GM10266 (cell line): Measurements from ENCODE around the gene CHST9.
"Not testable (repeated sequence)": the region's sequence is repeated elsewhere in the genome, so short reads cannot be mapped to it uniquely, and the experiment has no call there.

Experiments used
- DNase-seq: peaks from one replicate; pipeline ENCODE4 v3.0.0; 2012; ENCODE audit errors: extremely low spot score
- CTCF ChIP-seq: IDR thresholded peaks from 2 replicates; pipeline ENCODE4 v1.5.1; 2012; ENCODE audit warnings: mild to moderate bottlenecking, low read depth; ENCODE audit not compliant: control insufficient read depth, insufficient read depth; ENCODE audit errors: missing control alignments

The CHST9 gene

GRCh38 chr18:27094621-27095020 lies 90.5 kb downstream of the CHST9 start:
- DNase-seq, result no peak
- no peak for TF ChIP-seq CTCF

- not testable (repeated sequence) for DNase-seq
Observed at GRCh38 chr18:27093290-27093689, 91.8 kb downstream of the CHST9 start.

GRCh38 chr18:27081701-27082100 lies 103.4 kb downstream of the CHST9 start:
- TF ChIP-seq CTCF, result no peak
- no peak for DNase-seq

- no peak for TF ChIP-seq CTCF
- no peak for DNase-seq
Observed at GRCh38 chr18:27075828-27076227, 109.3 kb downstream of the CHST9 start.

GRCh38 chr18:27073404-27073830 lies 111.7 kb downstream of the CHST9 start:
- DNase-seq, result peak; percentile 9
- TF ChIP-seq CTCF, result no peak

GRCh38 chr18:27064673-27065072 lies 120.4 kb downstream of the CHST9 start:
- TF ChIP-seq CTCF, result no peak
- DNase-seq, result no peak

GRCh38 chr18:27062802-27063201 lies 122.3 kb downstream of the CHST9 start:
- TF ChIP-seq CTCF, result no peak
- DNase-seq, result no peak

- DNase-seq, result no peak
- TF ChIP-seq CTCF, result no peak
Observed at GRCh38 chr18:27061488-27062095, 123.5 kb downstream of the CHST9 start.
